ENCODE data around the gene NDFIP1.
A peak's percentile ranks its signal among the peaks of the same experiment; 100 is the strongest.
"Not testable (repeated sequence)": the region's sequence is repeated elsewhere in the genome, so short reads cannot be mapped to it uniquely, and the experiment has no call there.

Gene NDFIP1

GRCh38 chr5:142108432-142109330, at the start of gene NDFIP1:
TSS of gene NDFIP1 (plus strand) at chr5:142108779. CDS start at chr5:142108975, 196 bp downstream.
- peak; percentile 77 for DNase-seq (ENCODE audit: low read depth)

GRCh38 chr5:142059304-142059940, 49.2 kb upstream of the NDFIP1 start:
- DNase-seq (ENCODE audit: low read depth) = no peak

- no peak for DNase-seq (ENCODE audit: low read depth)
These were observed 45.2 kb upstream of the NDFIP1 start for GRCh38 chr5:142063376-142063775.

GRCh38 chr5:142063878-142064331, 44.7 kb upstream of the NDFIP1 start:
- DNase-seq (ENCODE audit: low read depth) = no peak

- no peak for DNase-seq (ENCODE audit: low read depth)
These were observed 43.3 kb upstream of the NDFIP1 start for GRCh38 chr5:142065273-142065672.

- DNase-seq (ENCODE audit: low read depth) = no peak
These were observed 38.8 kb upstream of the NDFIP1 start for GRCh38 chr5:142069606-142070399.

- no peak for DNase-seq (ENCODE audit: low read depth)
These were observed 37.8 kb upstream of the NDFIP1 start for GRCh38 chr5:142070734-142071133.

GRCh38 chr5:142072488-142072887, 36.1 kb upstream of the NDFIP1 start:
- no peak for DNase-seq (ENCODE audit: low read depth)

GRCh38 chr5:142073362-142073988, 35.1 kb upstream of the NDFIP1 start:
- no peak for DNase-seq (ENCODE audit: low read depth)

- DNase-seq (ENCODE audit: low read depth) = no peak
These were observed 34.6 kb upstream of the NDFIP1 start for GRCh38 chr5:142074006-142074405.

- DNase-seq (ENCODE audit: low read depth) = no peak
These were observed 30.4 kb upstream of the NDFIP1 start for GRCh38 chr5:142078221-142078620.

- no peak for DNase-seq (ENCODE audit: low read depth)
These were observed 29.9 kb upstream of the NDFIP1 start for GRCh38 chr5:142078706-142079105.

GRCh38 chr5:142079306-142079721, 29.3 kb upstream of the NDFIP1 start:
- no peak for DNase-seq (ENCODE audit: low read depth)

- no peak for DNase-seq (ENCODE audit: low read depth)
These were observed 28.3 kb upstream of the NDFIP1 start for GRCh38 chr5:142080248-142080647.

GRCh38 chr5:142082182-142082781, 26.3 kb upstream of the NDFIP1 start:
- no peak for DNase-seq (ENCODE audit: low read depth)

GRCh38 chr5:142086229-142086628, 22.4 kb upstream of the NDFIP1 start:
- DNase-seq (ENCODE audit: low read depth) = no peak

GRCh38 chr5:142086679-142087078, 21.9 kb upstream of the NDFIP1 start:
- no peak for DNase-seq (ENCODE audit: low read depth)

GRCh38 chr5:142087920-142088679, 20.5 kb upstream of the NDFIP1 start:
- no peak for DNase-seq (ENCODE audit: low read depth)

- not testable (repeated sequence) for DNase-seq (ENCODE audit: low read depth)
These were observed 19.6 kb upstream of the NDFIP1 start for GRCh38 chr5:142088855-142089479.

GRCh38 chr5:142091012-142091411, 17.6 kb upstream of the NDFIP1 start:
- DNase-seq (ENCODE audit: low read depth) = no peak

All from stimulated activated CD8-positive, alpha-beta memory T cell treated with anti-CD3 and anti-CD28 coated beads, Interleukin-12 subunit alpha, Interleukin-12 subunit beta, amount 100 ng/mL, for 4 hours (primary cell).